Trophoblast cell (in vitro differentiated cells and primary cell): ENCODE data around the gene PELI2.

Experiments used
- DNase-seq, 2 donors: peaks; one replicate each; pipeline ENCODE4 v3.0.0-alpha.2; 2016
- H2AFZ ChIP-seq: 2 replicates; pipeline ENCODE4 v1.6.1; 2013; ENCODE audit warnings: low read length, moderate library complexity, mild to moderate bottlenecking; ENCODE audit not compliant: insufficient read depth, poor library complexity
- H2AK5ac ChIP-seq: 2 replicates; pipeline ENCODE4 v1.6.1; 2013; ENCODE audit warnings: mild to moderate bottlenecking, low read length
- H2BK120ac ChIP-seq: 2 replicates; pipeline ENCODE4 v1.6.1; 2013; ENCODE audit warnings: low read length, mild to moderate bottlenecking, moderate library complexity; ENCODE audit not compliant: insufficient read depth, poor library complexity
- H2BK12ac ChIP-seq: 2 replicates; pipeline ENCODE4 v1.6.1; 2013; ENCODE audit warnings: mild to moderate bottlenecking, low read length, moderate library complexity
- H2BK5ac ChIP-seq: 2 replicates; pipeline ENCODE4 v1.6.1; 2013; ENCODE audit warnings: low read length, low read depth, moderate library complexity, mild to moderate bottlenecking; ENCODE audit not compliant: poor library complexity
- H3K14ac ChIP-seq: 2 replicates; pipeline ENCODE4 v1.6.1; 2013; ENCODE audit warnings: mild to moderate bottlenecking, low read length
- H3K18ac ChIP-seq: 2 replicates; pipeline ENCODE4 v1.6.1; 2013; ENCODE audit warnings: mild to moderate bottlenecking, low read length
- H3K23ac ChIP-seq: 2 replicates; pipeline ENCODE4 v1.6.1; 2013; ENCODE audit warnings: low read length
- H3K27ac ChIP-seq: 2 replicates; pipeline ENCODE4 v1.5.1; 2013; ENCODE audit warnings: low read depth, mild to moderate bottlenecking, inconsistent platforms, low read length, moderate library complexity
- H3K27me3 ChIP-seq: 2 replicates; pipeline ENCODE4 v1.6.1; 2013; ENCODE audit warnings: inconsistent platforms, mild to moderate bottlenecking, low read length, moderate library complexity; ENCODE audit not compliant: insufficient read depth
- H3K36me3 ChIP-seq, 2 experiments: 1 replicate in 1 of 2; 2 replicates in 1 of 2; pipeline ENCODE4 v1.6.1; 2013; ENCODE audit warnings: low read length in 2 of 2, mild to moderate bottlenecking in 2 of 2, moderate library complexity in 1 of 2; ENCODE audit not compliant: insufficient read depth in 2 of 2, control insufficient read depth in 1 of 2
- H3K4ac ChIP-seq: 2 replicates; pipeline ENCODE4 v1.6.1; 2013; ENCODE audit warnings: low read depth, mild to moderate bottlenecking, low read length, moderate library complexity
- H3K4me1 ChIP-seq, 2 experiments: 1 replicate in 1 of 2; 2 replicates in 1 of 2; pipeline ENCODE4 v1.6.1; 2013; ENCODE audit warnings: low read length in 2 of 2, mild to moderate bottlenecking in 2 of 2, moderate library complexity in 1 of 2; ENCODE audit not compliant: insufficient read depth in 2 of 2, control insufficient read depth in 1 of 2
- H3K4me2 ChIP-seq: 2 replicates; pipeline ENCODE4 v1.6.1; 2013; ENCODE audit warnings: inconsistent platforms, mild to moderate bottlenecking, low read length, moderate library complexity
- H3K4me3 ChIP-seq: 2 replicates; pipeline ENCODE4 v1.5.1; 2013; ENCODE audit warnings: mild to moderate bottlenecking, low read depth, low read length, inconsistent platforms
- H3K79me1 ChIP-seq: one replicate; pipeline ENCODE4 v1.6.1; 2013; ENCODE audit warnings: low read length
- H3K79me2 ChIP-seq: 2 replicates; pipeline ENCODE4 v1.6.1; 2013; ENCODE audit warnings: low read length, mild to moderate bottlenecking; ENCODE audit not compliant: control insufficient read depth, insufficient read depth, poor library complexity
- H3K9ac ChIP-seq: 2 replicates; pipeline ENCODE4 v1.6.1; 2013; ENCODE audit warnings: mild to moderate bottlenecking, low read length
- H3K9me3 ChIP-seq: 2 replicates; pipeline ENCODE4 v1.6.1; 2013; ENCODE audit warnings: low read depth, mild to moderate bottlenecking, control low read depth, inconsistent platforms, low read length; ENCODE audit not compliant: insufficient read depth
- H4K12ac ChIP-seq: 2 replicates; pipeline ENCODE4 v1.6.1; 2013; ENCODE audit warnings: low read depth, mild to moderate bottlenecking, low read length, moderate library complexity
- H4K8ac ChIP-seq: 2 replicates; pipeline ENCODE4 v1.6.1; 2013; ENCODE audit warnings: low read depth, mild to moderate bottlenecking, low read length, moderate library complexity
- H4K91ac ChIP-seq: one replicate; pipeline ENCODE4 v1.6.1; 2013; ENCODE audit warnings: low read depth, mild to moderate bottlenecking, low read length, moderate library complexity
- WGBS: extraction: QIAGEN DNeasy Blood & Tissue Kit; methylation state at CpG from one replicate; pipeline ENCODE4 v1.1.7; 2013; ENCODE audit warnings: missing lambda C conversion rate; ENCODE audit not compliant: insufficient read length, insufficient coverage; ENCODE audit errors: extremely low coverage; 5-methylcytosine and 5-hydroxymethylcytosine counted together

Gene PELI2

GRCh38 chr14:56276108-56276507 lies 157.9 kb downstream of the PELI2 start:
- no CpG with 5 or more reads among the region's 5 CpGs for WGBS
- no peak overlapping the region for H2AFZ ChIP-seq

GRCh38 chr14:56278383-56278782 lies 160.2 kb downstream of the PELI2 start:
- Histone ChIP-seq H4K12ac (no peak overlapping the region), H2BK12ac (no peak overlapping the region), H3K4ac (no peak overlapping the region), H3K27me3 (no peaks in the 10 kb centered on the region), H3K4me1 (no peaks in the 10 kb centered on the region), H3K23ac (no peak overlapping the region), H2BK5ac (no peak overlapping the region), H3K9ac (no peak overlapping the region), H3K4me3 (no peak overlapping the region), H4K8ac (no peak overlapping the region), H3K9me3 (no peaks in the 10 kb centered on the region), H3K4me2 (no peak overlapping the region), H3K79me1 (no peaks in the 10 kb centered on the region), H3K18ac (no peak overlapping the region), H3K36me3 (no peaks in the 10 kb centered on the region), H4K91ac (no peak overlapping the region), H2BK120ac (no peak overlapping the region), H3K14ac (no peak overlapping the region), H2AK5ac (no peak overlapping the region), H3K27ac (no peak overlapping the region), H2AFZ (no peak overlapping the region), H3K79me2 (no peaks in the 10 kb centered on the region)
- WGBS, result no CpG with 5 or more reads among the region's 1 CpG
- DNase-seq, result no peak

More at GRCh38 chr14:56276108-56276507, 157.9 kb downstream of the PELI2 start:
- Histone ChIP-seq H4K8ac (no peak overlapping the region), H3K4me1 (no peaks in the 10 kb centered on the region), H3K4me2 (no peak overlapping the region), H2BK120ac (no peak overlapping the region), H3K14ac (no peak overlapping the region), H3K9me3 (no peaks in the 10 kb centered on the region), H3K79me1 (no peaks in the 10 kb centered on the region), H3K18ac (no peak overlapping the region), H3K27ac (no peak overlapping the region), H3K79me2 (no peaks in the 10 kb centered on the region), H2AK5ac (no peak overlapping the region), H3K9ac (no peak overlapping the region), H4K12ac (no peak overlapping the region), H2BK12ac (no peak overlapping the region), H3K27me3 (no peaks in the 10 kb centered on the region), H3K4me3 (no peak overlapping the region), H3K36me3 (no peaks in the 10 kb centered on the region), H3K23ac (no peak overlapping the region), H3K4ac (no peak overlapping the region), H2BK5ac (no peak overlapping the region), H4K91ac (no peak overlapping the region)
- no peak for DNase-seq

- H3K14ac ChIP-seq, result no peak overlapping the region
- H4K91ac ChIP-seq, result no peak overlapping the region
- no peak overlapping the region for H2BK120ac ChIP-seq
- H2BK5ac ChIP-seq, result no peak overlapping the region
- H3K18ac ChIP-seq, result no peak overlapping the region
- H3K79me2 ChIP-seq, result no peaks in the 10 kb centered on the region
- no peak overlapping the region for H3K9ac ChIP-seq
- no peak overlapping the region for H3K27ac ChIP-seq
- no peak overlapping the region for H4K8ac ChIP-seq
- no peaks in the 10 kb centered on the region for H3K9me3 ChIP-seq
- H2AK5ac ChIP-seq, result no peak overlapping the region
- WGBS, result no CpG with 5 or more reads among the region's 2 CpGs
- H3K27me3 ChIP-seq, result no peaks in the 10 kb centered on the region
- H3K36me3 ChIP-seq, result no peaks in the 10 kb centered on the region
- no peaks in the 10 kb centered on the region for H3K79me1 ChIP-seq
- H3K4me1 ChIP-seq, result no peaks in the 10 kb centered on the region
- H3K23ac ChIP-seq, result no peak overlapping the region
- no peak overlapping the region for H3K4ac ChIP-seq
- H3K4me3 ChIP-seq, result no peak overlapping the region
- no peak overlapping the region for H3K4me2 ChIP-seq
- H4K12ac ChIP-seq, result no peak overlapping the region
- DNase-seq, result no peak
- no peak overlapping the region for H2BK12ac ChIP-seq
- no peak overlapping the region for H2AFZ ChIP-seq
These were observed 162.6 kb downstream of the PELI2 start for GRCh38 chr14:56280843-56281242.

GRCh38 chr14:56282179-56282578 lies 164.0 kb downstream of the PELI2 start:
- Histone ChIP-seq H3K4ac (no peak overlapping the region), H3K23ac (no peak overlapping the region), H3K18ac (no peak overlapping the region), H3K14ac (no peak overlapping the region), H2AFZ (no peak overlapping the region), H2BK5ac (no peak overlapping the region), H4K8ac (no peak overlapping the region), H3K27ac (no peak overlapping the region), H3K4me2 (no peak overlapping the region), H3K27me3 (no peaks in the 10 kb centered on the region), H3K9me3 (no peaks in the 10 kb centered on the region), H4K12ac (no peak overlapping the region), H3K4me1 (no peaks in the 10 kb centered on the region), H2BK12ac (no peak overlapping the region), H3K79me1 (no peaks in the 10 kb centered on the region), H2AK5ac (no peak overlapping the region), H3K36me3 (no peaks in the 10 kb centered on the region), H4K91ac (no peak overlapping the region), H2BK120ac (no peak overlapping the region), H3K79me2 (no peaks in the 10 kb centered on the region), H3K4me3 (no peak overlapping the region), H3K9ac (no peak overlapping the region)
- no CpG with 5 or more reads among the region's 2 CpGs for WGBS
- DNase-seq, result no peak
